GM18511 (cell line): ENCODE data around the gene SMCO3.

Experiments used
- ATAC-seq: cut with Tn5 transposase; IDR thresholded peaks from one replicate; pipeline ENCODE4 v1.9.1; 2021; ENCODE audit warnings: mild to moderate bottlenecking, moderate library complexity; ENCODE audit not compliant: unreplicated experiment

The SMCO3 gene

GRCh38 chr12:14814014-14814413 is at the start of gene SMCO3:
Gene SMCO3, minus strand, starts transcription at chr12:14814182. Its CDS starts 7,502 bp downstream, at chr12:14806680.
- ATAC-seq: no peak

GRCh38 chr12:14860490-14860889 is 46.5 kb upstream of the SMCO3 start:
- ATAC-seq: no peak

- no peak for ATAC-seq
These were observed 44.5 kb upstream of the SMCO3 start for GRCh38 chr12:14858513-14858912.

- peak; percentile 77 for ATAC-seq
These were observed 40.7 kb upstream of the SMCO3 start for GRCh38 chr12:14854586-14855183.

GRCh38 chr12:14853961-14854360 is 40.0 kb upstream of the SMCO3 start:
- no peak for ATAC-seq

- no peak for ATAC-seq
These were observed 38.9 kb upstream of the SMCO3 start for GRCh38 chr12:14852880-14853279.

GRCh38 chr12:14850929-14851663 is 37.1 kb upstream of the SMCO3 start:
- ATAC-seq: peak; percentile 80

- ATAC-seq: no peak
These were observed 35.7 kb upstream of the SMCO3 start for GRCh38 chr12:14849661-14850060.

GRCh38 chr12:14846876-14847580 is 33.0 kb upstream of the SMCO3 start:
- no peak for ATAC-seq

- ATAC-seq: no peak
These were observed 32.1 kb upstream of the SMCO3 start for GRCh38 chr12:14846042-14846587.

- no peak for ATAC-seq
These were observed 31.4 kb upstream of the SMCO3 start for GRCh38 chr12:14845350-14845750.

- ATAC-seq: no peak
These were observed 30.4 kb upstream of the SMCO3 start for GRCh38 chr12:14844401-14844800.

GRCh38 chr12:14843425-14843887 is 29.5 kb upstream of the SMCO3 start, which contains the start of gene ART4:
Gene ART4, minus strand, starts transcription at chr12:14843526. Its CDS starts 413 bp downstream, at chr12:14843113.
- ATAC-seq: no peak

GRCh38 chr12:14842315-14842714 is 28.3 kb upstream of the SMCO3 start:
- no peak for ATAC-seq

GRCh38 chr12:14841761-14842160 is 27.8 kb upstream of the SMCO3 start:
- no peak for ATAC-seq

GRCh38 chr12:14840616-14841015 is 26.6 kb upstream of the SMCO3 start:
- ATAC-seq: no peak

GRCh38 chr12:14839262-14839661 is 25.3 kb upstream of the SMCO3 start:
- no peak for ATAC-seq

- ATAC-seq: no peak
These were observed 22.6 kb upstream of the SMCO3 start for GRCh38 chr12:14836336-14837210.

- ATAC-seq: no peak
These were observed 20.5 kb upstream of the SMCO3 start for GRCh38 chr12:14834509-14834908.

- ATAC-seq: no peak
These were observed 20.0 kb upstream of the SMCO3 start for GRCh38 chr12:14833952-14834351.
